NCI-H345 treated with DMSO at 0.1 percent for 48 hours (cell line): ENCODE data around the gene CCDC82.
"Not testable (repeated sequence)": the region's sequence is repeated elsewhere in the genome, so short reads cannot be mapped to it uniquely, and the experiment has no call there.

Experiments
- DNase-seq: peaks from one replicate; lab custom pipeline; 2025; ENCODE audit not compliant: unreplicated experiment; lab: John Stamatoyannopoulos, UW

Gene CCDC82

DNA sequence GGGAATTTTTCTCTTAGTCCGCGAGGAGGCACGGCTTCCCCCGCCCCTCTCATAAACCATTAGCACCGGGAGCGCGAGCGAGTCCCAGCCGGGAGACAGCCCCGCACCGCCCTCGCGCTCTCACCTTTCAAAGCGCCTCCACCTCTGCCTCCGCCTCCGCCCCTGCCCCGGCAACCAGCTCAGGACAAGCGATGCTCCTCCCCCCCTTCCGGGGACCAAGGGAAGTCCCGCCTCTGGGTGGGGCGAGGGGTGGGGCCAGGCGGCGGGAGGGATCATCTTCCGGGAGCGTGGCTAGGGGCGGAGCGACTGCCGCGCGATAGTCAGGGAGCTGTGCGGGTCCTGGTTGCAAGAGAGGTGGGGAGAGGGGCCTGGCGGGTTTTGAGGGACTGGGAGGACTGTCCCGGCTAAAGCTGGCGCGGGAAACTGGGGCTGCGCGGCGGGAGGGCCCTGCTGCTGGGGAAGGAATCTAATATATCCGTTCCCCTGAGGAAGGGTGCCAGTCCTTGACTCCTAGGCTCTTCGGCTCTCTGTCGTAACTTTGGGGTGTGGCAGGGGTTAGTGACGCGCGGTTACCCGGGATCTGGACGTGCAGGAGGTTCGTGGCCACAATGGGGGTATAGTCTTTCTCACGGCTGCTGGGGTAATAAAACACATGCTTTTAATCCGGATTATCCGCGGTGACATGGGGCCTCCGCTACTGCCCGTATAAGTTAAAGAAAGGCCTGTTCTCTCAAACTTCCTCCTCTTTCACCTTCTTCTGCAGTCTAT, at the start of gene CCDC82, which contains the start of gene JRKL:
TSS of gene CCDC82 (minus strand) at position 193 of the 768 bp plus-strand sequence. CDS start 5,165 bp downstream, outside the sequence.
TSS of gene JRKL (plus strand) at position 294 of the 768 bp plus-strand sequence. CDS start 637 bp downstream, outside the sequence.
- peak; percentile 86 for DNase-seq

- DNase-seq: not testable (repeated sequence)
These were observed 42.9 kb upstream of the CCDC82 start for GRCh38 chr11:96432654-96433053.

- no peak for DNase-seq
These were observed 41.0 kb upstream of the CCDC82 start for GRCh38 chr11:96430668-96431067.

- no peak for DNase-seq
These were observed 35.0 kb upstream of the CCDC82 start for GRCh38 chr11:96424693-96425092.

- no peak for DNase-seq
These were observed 23.7 kb upstream of the CCDC82 start for GRCh38 chr11:96413408-96413807.

DNA sequence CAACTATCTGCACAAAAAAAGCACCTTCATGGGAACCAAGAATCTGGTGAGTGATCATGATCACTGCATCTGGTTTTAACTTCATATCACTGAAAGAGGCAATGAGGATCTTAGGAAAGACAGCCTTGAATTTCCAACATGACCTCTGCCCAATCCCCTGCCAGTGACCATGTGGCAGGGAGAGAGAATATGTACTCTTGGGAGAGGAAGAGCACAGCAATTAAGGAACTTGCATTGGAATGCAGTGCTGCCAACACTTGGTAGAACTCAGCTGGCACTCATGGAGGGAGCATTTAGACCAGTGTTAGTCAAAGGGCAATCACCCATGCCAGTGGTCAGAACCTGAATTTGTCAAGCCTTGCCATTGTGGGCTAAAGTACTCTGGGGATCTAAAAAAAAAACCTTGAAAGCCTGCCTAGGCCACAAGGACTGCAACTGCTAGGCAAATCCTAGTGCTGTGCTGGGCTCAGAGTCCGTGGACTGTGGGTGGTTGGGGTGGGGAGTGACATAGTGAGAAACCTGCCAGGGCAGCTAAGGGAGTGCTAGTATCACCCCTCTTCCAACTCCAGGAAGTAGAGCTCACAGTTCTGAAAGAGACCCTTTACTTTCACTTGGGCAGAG, 23.2 kb upstream of the CCDC82 start:
- no peak for DNase-seq

DNA sequence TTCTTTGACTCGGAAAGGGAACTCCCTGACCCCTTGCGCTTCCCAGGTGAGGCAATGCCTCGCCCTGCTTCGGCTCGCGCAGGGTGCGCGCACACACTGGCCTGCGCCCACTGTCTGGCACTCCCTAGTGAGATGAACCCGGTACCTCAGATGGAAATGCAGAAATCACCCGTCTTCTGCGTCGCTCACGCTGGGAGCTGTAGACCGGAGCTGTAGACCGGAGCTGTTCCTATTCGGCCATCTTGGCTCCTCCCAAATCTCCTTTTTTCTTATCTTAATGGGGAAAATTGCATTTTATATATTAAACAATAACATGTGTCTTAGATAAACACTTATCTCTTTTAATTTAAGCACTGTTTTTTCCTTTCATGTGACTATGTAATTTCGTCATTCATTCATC, 21.7 kb upstream of the CCDC82 start:
- DNase-seq: not testable (repeated sequence)

GRCh38 chr11:96400697-96401096, 11.0 kb upstream of the CCDC82 start:
- DNase-seq: no peak

GRCh38 chr11:96397863-96398262, 8.2 kb upstream of the CCDC82 start:
- DNase-seq: no peak

GRCh38 chr11:96396637-96397036, 6.9 kb upstream of the CCDC82 start:
- no peak for DNase-seq

DNA sequence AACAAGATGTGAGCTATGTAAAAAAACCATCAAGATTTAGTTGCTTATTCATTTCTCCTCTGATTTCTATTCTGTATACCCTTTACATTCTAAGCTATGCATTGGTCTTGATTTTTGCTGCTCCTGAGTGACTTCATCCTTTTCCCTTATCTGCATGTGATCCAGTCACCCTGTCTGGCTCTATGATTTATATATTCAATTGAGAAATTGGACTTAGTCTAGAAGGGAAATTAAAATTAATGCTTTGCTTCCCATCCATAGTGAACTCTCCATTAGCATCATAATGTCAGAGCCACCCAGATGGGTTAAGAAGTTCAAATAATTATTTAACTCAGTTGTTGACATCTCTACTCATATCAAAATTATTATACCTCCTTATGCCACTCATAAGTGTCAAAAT, 5.1 kb upstream of the CCDC82 start:
- no peak for DNase-seq

- DNase-seq: peak; percentile 5
These were observed 4.1 kb upstream of the CCDC82 start for GRCh38 chr11:96393753-96394348.

DNA sequence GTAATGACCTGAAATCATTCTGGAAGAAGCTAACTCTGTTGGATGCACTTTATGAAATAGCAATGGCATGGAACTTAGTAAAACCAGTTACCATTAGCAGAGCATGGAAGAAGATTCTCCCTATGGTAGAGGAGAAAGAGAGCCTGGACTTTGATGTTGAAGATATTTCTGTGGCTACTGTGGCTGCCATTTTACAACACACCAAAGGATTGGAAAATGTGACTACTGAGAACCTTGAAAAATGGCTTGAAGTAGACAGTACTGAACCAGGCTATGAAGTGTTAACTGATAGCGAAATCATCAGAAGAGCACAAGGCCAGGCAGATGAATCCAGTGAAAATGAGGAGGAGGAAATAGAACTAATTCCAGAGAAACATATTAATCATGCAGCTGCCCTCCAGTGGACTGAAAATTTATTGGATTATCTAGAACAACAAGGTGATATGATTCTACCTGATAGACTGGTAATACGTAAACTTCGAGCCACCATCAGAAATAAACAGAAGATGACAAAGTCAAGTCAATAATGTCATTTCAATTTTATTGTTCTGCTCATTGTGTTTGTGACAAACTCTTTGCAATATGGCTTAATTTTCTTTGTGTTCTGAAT, 2.1 kb upstream of the CCDC82 start:
- DNase-seq: no peak

- no peak for DNase-seq
These were observed 728 bp upstream of the CCDC82 start for GRCh38 chr11:96390488-96390792.

- peak; percentile 57 for DNase-seq
These were observed 607 bp downstream of the CCDC82 start for GRCh38 chr11:96388891-96389719.

DNA sequence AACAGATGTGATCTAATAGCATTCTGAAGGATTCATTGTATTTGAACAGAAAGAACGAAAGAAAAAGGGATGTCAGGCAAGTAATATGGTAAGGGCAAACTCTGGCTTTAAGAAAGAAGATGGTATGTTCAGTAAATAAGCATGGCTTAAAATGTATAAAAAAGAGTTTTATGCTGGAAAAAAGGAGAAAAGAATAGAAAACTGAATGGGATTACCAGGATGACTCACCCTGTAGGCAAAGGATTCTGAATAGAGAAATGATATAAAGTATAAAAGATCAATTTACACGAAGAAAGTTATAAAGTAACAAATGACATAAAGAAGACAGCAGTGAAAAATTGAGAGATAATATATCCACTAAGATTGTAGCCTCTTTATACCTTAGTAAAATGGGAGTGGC, 4.5 kb downstream of the CCDC82 start:
- DNase-seq: no peak

DNA sequence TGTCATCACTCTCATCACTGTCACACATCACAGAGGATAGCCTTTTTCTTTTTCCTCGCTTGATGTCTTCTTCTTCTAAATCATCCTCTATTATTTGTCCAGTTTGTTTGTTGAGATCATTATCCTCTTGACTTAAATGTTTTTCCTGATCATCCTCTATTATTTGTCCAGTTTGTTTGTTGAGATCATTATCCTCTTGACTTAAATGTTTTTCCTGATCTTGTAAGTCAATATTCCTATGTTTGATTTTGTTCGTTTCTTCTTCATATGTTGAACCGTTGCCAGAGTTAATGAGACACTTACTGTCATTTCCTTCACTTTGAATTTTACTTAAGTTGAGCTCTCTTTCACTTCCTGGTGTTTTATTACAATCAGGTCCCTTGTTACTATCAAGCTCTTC, 5.6 kb downstream of the CCDC82 start:
- DNase-seq: peak; percentile 92

- DNase-seq: no peak
These were observed 12.9 kb downstream of the CCDC82 start for GRCh38 chr11:96376796-96377195.

DNA sequence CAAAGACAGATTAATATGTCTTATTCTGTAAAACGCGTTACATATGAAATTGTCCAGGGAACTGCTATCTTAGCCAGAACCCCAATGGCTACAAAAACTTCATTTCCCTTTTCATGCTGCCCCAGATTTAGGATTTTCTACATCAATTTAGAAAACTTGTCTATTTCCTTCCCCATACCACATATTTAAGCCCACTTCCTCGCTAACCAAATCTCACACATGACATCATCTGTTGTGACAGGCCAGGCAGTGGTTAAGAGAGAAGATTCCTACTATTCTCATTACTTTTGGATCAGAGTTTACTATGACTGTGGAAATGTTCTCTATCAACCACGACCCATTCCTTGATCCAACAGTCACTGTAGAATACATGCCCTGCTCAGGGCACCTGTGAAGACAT, 15.9 kb downstream of the CCDC82 start:
- no peak for DNase-seq

GRCh38 chr11:96367342-96367741, 22.4 kb downstream of the CCDC82 start:
- DNase-seq: no peak

DNA sequence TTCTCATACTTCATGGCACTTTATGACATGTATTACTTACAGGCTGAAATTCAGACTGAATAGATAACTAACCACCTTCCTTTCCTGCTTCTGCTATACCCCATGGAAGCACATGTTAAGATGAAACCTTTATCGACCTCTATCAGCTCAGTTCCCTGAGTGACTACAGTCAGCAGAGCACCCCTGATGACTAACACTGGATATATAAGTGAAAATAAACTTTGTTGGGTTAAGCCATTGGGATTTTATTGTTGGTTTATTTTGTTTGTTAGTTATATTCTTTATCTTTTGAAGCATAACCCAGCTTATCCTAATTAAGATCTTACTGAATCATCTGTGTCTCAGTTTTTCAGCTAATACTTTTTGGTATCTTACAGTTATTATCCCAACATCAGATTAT, 23.7 kb downstream of the CCDC82 start:
- DNase-seq: no peak
